Liver (tissue), 9 donors: ENCODE measurements around the gene DGKB. TPM values are rescaled to one million over a fixed set of nuclear protein-coding genes. Genes with fewer than 3 reads are reported as not detected.

Experiments
- DNase-seq: peaks from one replicate; pipeline ENCODE4 v3.0.0-alpha.2; 2017; ENCODE audit warnings: low spot score
- H3K27ac ChIP-seq, 2 donors: one replicate each; pipeline ENCODE4 v1.7.0; 2013; ENCODE audit warnings: inconsistent platforms in 2 of 2, low read length in 2 of 2, control low read depth in 1 of 2, low read depth in 1 of 2, mild to moderate bottlenecking in 1 of 2
- H3K27me3 ChIP-seq, 4 donors: one replicate each; pipeline versions ENCODE4 v1.6.1 to v1.7.0; 2013; ENCODE audit warnings: low read length in 3 of 4, inconsistent platforms in 1 of 4, mild to moderate bottlenecking in 1 of 4, moderate library complexity in 1 of 4; ENCODE audit not compliant: control insufficient read depth in 4 of 4, insufficient read depth in 4 of 4
- H3K36me3 ChIP-seq, 4 donors: one replicate each; pipeline versions ENCODE4 v1.6.1 to v1.7.0; 2013; ENCODE audit warnings: low read length in 3 of 4, mild to moderate bottlenecking in 3 of 4, low read depth in 1 of 4, moderate library complexity in 1 of 4; ENCODE audit not compliant: control insufficient read depth in 4 of 4, insufficient read depth in 3 of 4
- H3K4me1 ChIP-seq, 4 donors: one replicate each; pipeline versions ENCODE4 v1.6.1 to v1.7.0; 2013; ENCODE audit warnings: low read length in 3 of 4, mild to moderate bottlenecking in 3 of 4, moderate library complexity in 1 of 4; ENCODE audit not compliant: control insufficient read depth in 4 of 4, insufficient read depth in 4 of 4
- H3K4me3 ChIP-seq, 3 donors: one replicate each; pipeline versions ENCODE4 v1.6.1 to v1.7.0; 2013; ENCODE audit warnings: low read length in 3 of 3, control low read depth in 1 of 3, low read depth in 1 of 3, mild to moderate bottlenecking in 1 of 3
- H3K9ac ChIP-seq, 2 donors: one replicate each; pipeline ENCODE4 v1.7.0; 2013; ENCODE audit warnings: low read length in 2 of 2, mild to moderate bottlenecking in 2 of 2, moderate library complexity in 2 of 2, control low read depth in 1 of 2, low read depth in 1 of 2
- H3K9me3 ChIP-seq, 4 donors: one replicate each; pipeline versions ENCODE4 v1.6.1 to v1.7.0; 2013; ENCODE audit warnings: low read length in 3 of 4; ENCODE audit not compliant: control insufficient read depth in 4 of 4
- EGR1 ChIP-seq, 2 donors: IDR thresholded peaks; 2 replicates each; pipeline ENCODE4 v1.6.1; 2016 to 2018; ENCODE audit warnings: antibody characterized with exemption in 2 of 2, low read depth in 2 of 2
- FOXA2 ChIP-seq: IDR thresholded peaks from 2 replicates; pipeline ENCODE4 v1.6.1; 2016; ENCODE audit warnings: antibody characterized with exemption
- GABPA ChIP-seq, 2 donors: IDR thresholded peaks in 1 of 2; conservative IDR thresholded peaks in 1 of 2; 2 replicates each; pipeline ENCODE4 v1.6.1; 2016; ENCODE audit warnings: antibody characterized with exemption in 2 of 2, mild to moderate bottlenecking in 1 of 2, moderate library complexity in 1 of 2
- HNF4G ChIP-seq: IDR thresholded peaks from 2 replicates; pipeline ENCODE4 v1.6.1; 2016; ENCODE audit warnings: antibody characterized with exemption
- JUND ChIP-seq, 2 donors: IDR thresholded peaks; 2 replicates each; pipeline ENCODE4 v1.6.1; 2016; ENCODE audit warnings: antibody characterized with exemption in 2 of 2
- MAX ChIP-seq: IDR thresholded peaks from 2 replicates; pipeline ENCODE4 v1.6.1; 2016; ENCODE audit warnings: antibody characterized with exemption
- NR2F2 ChIP-seq: IDR thresholded peaks from 2 replicates; pipeline ENCODE4 v1.6.1; 2016; ENCODE audit warnings: antibody characterized with exemption
- RAD21 ChIP-seq, 2 donors: IDR thresholded peaks; 2 replicates each; pipeline ENCODE4 v1.6.1; 2016; ENCODE audit warnings: antibody characterized with exemption in 2 of 2, mild to moderate bottlenecking in 2 of 2
- RXRA ChIP-seq, 2 donors: IDR thresholded peaks; 2 replicates each; pipeline ENCODE4 v1.6.1; 2017 to 2018; ENCODE audit warnings: antibody characterized with exemption in 2 of 2, mild to moderate bottlenecking in 1 of 2
- SP1 ChIP-seq: IDR thresholded peaks from 2 replicates; pipeline ENCODE4 v1.6.1; 2018; ENCODE audit warnings: antibody characterized with exemption, mild to moderate bottlenecking
- WGBS: extraction: QIAGEN DNeasy Blood & Tissue Kit; methylation state at CpG from one replicate; pipeline ENCODE4 v1.1.7; 2013; 5-methylcytosine and 5-hydroxymethylcytosine counted together
- polyA plus RNA-seq, 2 donors: library from polyadenylated mRNA; stranded (reverse) in 1 of 2; unstranded in 1 of 2; fragments of 200-250 nt in 1 of 2; fragments of >200 nt in 1 of 2; fragmentation: Nextera tagmentation in 1 of 2; extraction: Ambion mirVana in 1 of 2; gene quantifications; one replicate each; pipeline versions ENCODE4 v1.2.1 to v1.2.3, GENCODE V29; 2013 to 2015
- total RNA-seq, 2 donors: library from RNA; depleted of rRNA; stranded (reverse); fragments of >200 nt; gene quantifications; one replicate each; pipeline ENCODE4 v1.2.3, GENCODE V29; 2014
- TF ChIP-seq, protein P1 (sequence below): fragments of 150-350 bp; IDR thresholded peaks from 2 replicates; pipeline ENCODE4 v1.5.1; 2017; ENCODE audit warnings: improper control_type of control experiment, low read depth, low read length; ENCODE audit not compliant: missing input control
- TF ChIP-seq, protein P2 (sequence below): IDR thresholded peaks from 2 replicates; pipeline ENCODE4 v1.6.1; 2016; ENCODE audit warnings: antibody characterized with exemption, mild to moderate bottlenecking
- TF ChIP-seq, protein P3 (sequence below): IDR thresholded peaks from 2 replicates; pipeline ENCODE4 v1.6.1; 2016; ENCODE audit warnings: antibody characterized with exemption
- donor health status: healthy.
- donor health status: healthy.
- donor health status: healthy.
- donor health status: healthy.
- donor health status: healthy.

Gene DGKB
- total and polyA plus RNA-seq, 4 donors, result 0.09 to 0.42 TPM; not detected in 2

DNA sequence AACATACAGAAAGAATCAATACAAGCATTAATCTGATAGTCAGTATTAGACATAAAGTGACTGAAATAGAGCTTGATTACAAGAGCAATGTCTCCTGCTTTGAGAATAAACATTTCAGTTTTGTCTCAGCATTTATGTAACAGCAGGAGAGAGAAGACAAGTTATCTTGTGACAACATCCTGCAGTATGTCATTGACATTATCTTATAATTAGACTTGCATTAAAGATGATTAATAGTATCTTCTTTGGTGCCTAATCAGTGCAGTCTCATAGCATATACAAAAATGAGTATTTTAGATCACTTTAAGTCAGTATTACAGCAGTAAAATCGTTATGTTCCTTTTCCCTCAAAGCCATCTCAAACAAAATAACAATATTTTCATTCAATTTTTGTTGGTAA is 477.0 kb downstream of the DGKB start:
- H3K27me3 ChIP-seq, result no peaks in the 10 kb centered on the region
- H3K9ac ChIP-seq, result no peak overlapping the region
- H3K4me3 ChIP-seq, result no peak overlapping the region
- peaks cover 0 to 4% (median 0%) of the 10 kb centered on the region in 4 donors for H3K4me1 ChIP-seq
- 68% methylated on average over 1 of the region's 1 CpG for WGBS
- DNase-seq, result no peak
- no peaks in the 10 kb centered on the region for H3K36me3 ChIP-seq
- no peaks in the 10 kb centered on the region for H3K9me3 ChIP-seq
- TF ChIP-seq, protein P1, sequence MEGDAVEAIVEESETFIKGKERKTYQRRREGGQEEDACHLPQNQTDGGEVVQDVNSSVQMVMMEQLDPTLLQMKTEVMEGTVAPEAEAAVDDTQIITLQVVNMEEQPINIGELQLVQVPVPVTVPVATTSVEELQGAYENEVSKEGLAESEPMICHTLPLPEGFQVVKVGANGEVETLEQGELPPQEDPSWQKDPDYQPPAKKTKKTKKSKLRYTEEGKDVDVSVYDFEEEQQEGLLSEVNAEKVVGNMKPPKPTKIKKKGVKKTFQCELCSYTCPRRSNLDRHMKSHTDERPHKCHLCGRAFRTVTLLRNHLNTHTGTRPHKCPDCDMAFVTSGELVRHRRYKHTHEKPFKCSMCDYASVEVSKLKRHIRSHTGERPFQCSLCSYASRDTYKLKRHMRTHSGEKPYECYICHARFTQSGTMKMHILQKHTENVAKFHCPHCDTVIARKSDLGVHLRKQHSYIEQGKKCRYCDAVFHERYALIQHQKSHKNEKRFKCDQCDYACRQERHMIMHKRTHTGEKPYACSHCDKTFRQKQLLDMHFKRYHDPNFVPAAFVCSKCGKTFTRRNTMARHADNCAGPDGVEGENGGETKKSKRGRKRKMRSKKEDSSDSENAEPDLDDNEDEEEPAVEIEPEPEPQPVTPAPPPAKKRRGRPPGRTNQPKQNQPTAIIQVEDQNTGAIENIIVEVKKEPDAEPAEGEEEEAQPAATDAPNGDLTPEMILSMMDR, result no peak
- no peak for TF ChIP-seq GABPA (IDR thresholded peaks at IDR 0.05 in 1 of 2, conservative IDR thresholded peaks at IDR 0.05 in 1 of 2)
- TF ChIP-seq MAX, result no peak
- TF ChIP-seq FOXA2, result no peak
- no peak for TF ChIP-seq SP1
- TF ChIP-seq, protein P2, sequence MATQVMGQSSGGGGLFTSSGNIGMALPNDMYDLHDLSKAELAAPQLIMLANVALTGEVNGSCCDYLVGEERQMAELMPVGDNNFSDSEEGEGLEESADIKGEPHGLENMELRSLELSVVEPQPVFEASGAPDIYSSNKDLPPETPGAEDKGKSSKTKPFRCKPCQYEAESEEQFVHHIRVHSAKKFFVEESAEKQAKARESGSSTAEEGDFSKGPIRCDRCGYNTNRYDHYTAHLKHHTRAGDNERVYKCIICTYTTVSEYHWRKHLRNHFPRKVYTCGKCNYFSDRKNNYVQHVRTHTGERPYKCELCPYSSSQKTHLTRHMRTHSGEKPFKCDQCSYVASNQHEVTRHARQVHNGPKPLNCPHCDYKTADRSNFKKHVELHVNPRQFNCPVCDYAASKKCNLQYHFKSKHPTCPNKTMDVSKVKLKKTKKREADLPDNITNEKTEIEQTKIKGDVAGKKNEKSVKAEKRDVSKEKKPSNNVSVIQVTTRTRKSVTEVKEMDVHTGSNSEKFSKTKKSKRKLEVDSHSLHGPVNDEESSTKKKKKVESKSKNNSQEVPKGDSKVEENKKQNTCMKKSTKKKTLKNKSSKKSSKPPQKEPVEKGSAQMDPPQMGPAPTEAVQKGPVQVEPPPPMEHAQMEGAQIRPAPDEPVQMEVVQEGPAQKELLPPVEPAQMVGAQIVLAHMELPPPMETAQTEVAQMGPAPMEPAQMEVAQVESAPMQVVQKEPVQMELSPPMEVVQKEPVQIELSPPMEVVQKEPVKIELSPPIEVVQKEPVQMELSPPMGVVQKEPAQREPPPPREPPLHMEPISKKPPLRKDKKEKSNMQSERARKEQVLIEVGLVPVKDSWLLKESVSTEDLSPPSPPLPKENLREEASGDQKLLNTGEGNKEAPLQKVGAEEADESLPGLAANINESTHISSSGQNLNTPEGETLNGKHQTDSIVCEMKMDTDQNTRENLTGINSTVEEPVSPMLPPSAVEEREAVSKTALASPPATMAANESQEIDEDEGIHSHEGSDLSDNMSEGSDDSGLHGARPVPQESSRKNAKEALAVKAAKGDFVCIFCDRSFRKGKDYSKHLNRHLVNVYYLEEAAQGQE, result no peak
- no peak for TF ChIP-seq EGR1 (IDR thresholded peaks at IDR 0.05; ENCODE audit: low read depth in 2 of 2)
- no peak for TF ChIP-seq RXRA (IDR thresholded peaks at IDR 0.05)
- H3K27ac ChIP-seq, result no peak overlapping the region

DNA sequence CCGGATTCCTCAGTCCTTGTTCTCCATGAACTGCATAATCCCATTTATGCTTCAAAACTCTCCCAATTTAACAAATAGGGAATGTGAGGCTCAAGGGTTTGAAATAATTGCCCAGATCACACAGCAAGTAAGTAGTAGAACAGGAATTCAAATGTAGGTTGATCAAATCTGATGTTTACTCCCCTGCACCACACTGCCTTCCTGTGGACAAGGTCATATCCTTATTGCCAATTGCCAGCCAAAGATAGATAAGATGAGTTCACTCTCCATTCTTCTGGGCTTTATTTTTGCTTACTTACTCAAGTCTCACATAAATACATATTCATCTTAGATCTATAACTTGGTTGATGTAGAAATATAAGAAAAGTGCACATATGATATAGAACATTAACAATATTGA is 477.9 kb downstream of the DGKB start:
- 98% methylated on average over 1 of the region's 1 CpG for WGBS
- no peaks in the 10 kb centered on the region for H3K27me3 ChIP-seq
- H3K27ac ChIP-seq, result no peak overlapping the region
- H3K4me3 ChIP-seq, result no peak overlapping the region
- H3K36me3 ChIP-seq, result no peaks in the 10 kb centered on the region
- no peaks in the 10 kb centered on the region for H3K9me3 ChIP-seq
- TF ChIP-seq RAD21 (IDR thresholded peaks at IDR 0.05) (peak; percentile 62 to 75), HNF4G (no peak)
- DNase-seq, result no peak
- H3K9ac ChIP-seq, result no peak overlapping the region
- peaks cover 0 to 5% (median 0%) of the 10 kb centered on the region in 4 donors for H3K4me1 ChIP-seq

DNA sequence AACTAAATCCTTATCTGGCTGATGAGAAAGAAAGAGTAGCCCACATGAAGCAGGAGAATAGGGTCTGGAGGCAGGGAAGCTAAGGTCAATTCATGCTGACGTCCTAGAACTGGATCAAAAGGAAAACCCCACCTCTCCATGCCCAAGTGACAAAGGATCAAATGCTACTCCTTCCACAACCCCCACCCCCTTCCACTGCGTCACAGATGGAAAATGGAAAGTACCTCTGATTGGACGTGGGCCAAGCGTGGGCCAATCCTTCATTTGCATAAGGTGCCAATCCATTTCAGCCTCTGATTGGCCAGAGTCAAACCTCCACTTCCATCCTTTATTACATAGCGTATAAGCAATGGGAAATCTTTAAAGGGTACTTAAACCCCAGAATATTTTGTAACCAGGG is 481.8 kb downstream of the DGKB start:
- Histone ChIP-seq H3K27me3 (no peaks in the 10 kb centered on the region), H3K4me3 (no peak overlapping the region), H3K27ac (no peak overlapping the region), H3K4me1 (peaks cover 0 to 5% (median 0%) of the 10 kb centered on the region in 4 donors), H3K9ac (no peak overlapping the region), H3K9me3 (no peaks in the 10 kb centered on the region), H3K36me3 (no peaks in the 10 kb centered on the region)
- DNase-seq, result no peak
- 78% methylated on average over 5 of the region's 5 CpGs for WGBS
- no peak for TF ChIP-seq RXRA (IDR thresholded peaks at IDR 0.05)
- no peak for TF ChIP-seq GABPA (IDR thresholded peaks at IDR 0.05 in 1 of 2, conservative IDR thresholded peaks at IDR 0.05 in 1 of 2)
- TF ChIP-seq JUND (IDR thresholded peaks at IDR 0.05), result no peak
- TF ChIP-seq, protein P1, result no peak
- TF ChIP-seq, protein P2, result no peak
- TF ChIP-seq, protein P3, sequence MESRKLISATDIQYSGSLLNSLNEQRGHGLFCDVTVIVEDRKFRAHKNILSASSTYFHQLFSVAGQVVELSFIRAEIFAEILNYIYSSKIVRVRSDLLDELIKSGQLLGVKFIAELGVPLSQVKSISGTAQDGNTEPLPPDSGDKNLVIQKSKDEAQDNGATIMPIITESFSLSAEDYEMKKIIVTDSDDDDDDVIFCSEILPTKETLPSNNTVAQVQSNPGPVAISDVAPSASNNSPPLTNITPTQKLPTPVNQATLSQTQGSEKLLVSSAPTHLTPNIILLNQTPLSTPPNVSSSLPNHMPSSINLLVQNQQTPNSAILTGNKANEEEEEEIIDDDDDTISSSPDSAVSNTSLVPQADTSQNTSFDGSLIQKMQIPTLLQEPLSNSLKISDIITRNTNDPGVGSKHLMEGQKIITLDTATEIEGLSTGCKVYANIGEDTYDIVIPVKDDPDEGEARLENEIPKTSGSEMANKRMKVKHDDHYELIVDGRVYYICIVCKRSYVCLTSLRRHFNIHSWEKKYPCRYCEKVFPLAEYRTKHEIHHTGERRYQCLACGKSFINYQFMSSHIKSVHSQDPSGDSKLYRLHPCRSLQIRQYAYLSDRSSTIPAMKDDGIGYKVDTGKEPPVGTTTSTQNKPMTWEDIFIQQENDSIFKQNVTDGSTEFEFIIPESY, result no peak
- no peak for TF ChIP-seq EGR1 (IDR thresholded peaks at IDR 0.05; ENCODE audit: low read depth in 2 of 2)
- no peak for TF ChIP-seq NR2F2
